ENCODE results near the gene CD200R1. TPM values are rescaled to one million over a fixed set of nuclear protein-coding genes. Genes with fewer than 3 reads are reported as not detected.

Gene CD200R1
- under 0.01 TPM in 2 replicates for total RNA-seq

GRCh38 chr3:112974894-112975293, at the start of gene CD200R1:
TSS of gene CD200R1 (minus strand) at chr3:112975103. CDS start at chr3:112974857, 246 bp downstream.
- H3K4me3 ChIP-seq (ENCODE audit: low read depth, low read length): no peak within 1 kb of the TSS
- DNase-seq (ENCODE audit: low read depth): no peak
- no peak for TF ChIP-seq CTCF (IDR thresholded peaks at IDR 0.05; ENCODE audit: insufficient read depth, low read depth, low read length)

- no peak for DNase-seq (ENCODE audit: low read depth)
- no peak for TF ChIP-seq CTCF (IDR thresholded peaks at IDR 0.05; ENCODE audit: insufficient read depth, low read depth, low read length)
- H3K4me3 ChIP-seq (ENCODE audit: low read depth, low read length): no peak overlapping the region
These were observed 46.6 kb upstream of the CD200R1 start for GRCh38 chr3:113021471-113021870.

- TF ChIP-seq CTCF (IDR thresholded peaks at IDR 0.05; ENCODE audit: insufficient read depth, low read depth, low read length): no peak
- H3K4me3 ChIP-seq (ENCODE audit: low read depth, low read length): peak overlapping the region; percentile 91
- peak; percentile 90 for DNase-seq (ENCODE audit: low read depth)
These were observed 44.6 kb upstream of the CD200R1 start for GRCh38 chr3:113019182-113020137.

GRCh38 chr3:113018536-113019181, 43.8 kb upstream of the CD200R1 start:
- TF ChIP-seq CTCF (IDR thresholded peaks at IDR 0.05; ENCODE audit: insufficient read depth, low read depth, low read length): no peak
- peak overlapping the region; percentile 91 for H3K4me3 ChIP-seq (ENCODE audit: low read depth, low read length)
- peak; percentile 59 for DNase-seq (ENCODE audit: low read depth)

GRCh38 chr3:113013593-113013992, 38.7 kb upstream of the CD200R1 start:
- no peak overlapping the region for H3K4me3 ChIP-seq (ENCODE audit: low read depth, low read length)
- no peak for DNase-seq (ENCODE audit: low read depth)
- TF ChIP-seq CTCF (IDR thresholded peaks at IDR 0.05; ENCODE audit: insufficient read depth, low read depth, low read length): no peak

- TF ChIP-seq CTCF (IDR thresholded peaks at IDR 0.05; ENCODE audit: insufficient read depth, low read depth, low read length): no peak
- DNase-seq (ENCODE audit: low read depth): peak; percentile 36
- H3K4me3 ChIP-seq (ENCODE audit: low read depth, low read length): no peak overlapping the region
These were observed 33.2 kb upstream of the CD200R1 start for GRCh38 chr3:113008117-113008516.
